BLaER1 (cell line): Measurements from ENCODE around the gene NT5C2.
"Not testable (repeated sequence)": the region's sequence is repeated elsewhere in the genome, so short reads cannot be mapped to it uniquely, and the experiment has no call there.

Experiments
- H3K27ac ChIP-seq: shearing (Covaris generic); formaldehyde crosslinking; 2 replicates; pipeline ENCODE4 v1.8.1; 2022
- H3K27me3 ChIP-seq: shearing (Covaris generic); formaldehyde crosslinking; 2 replicates; pipeline ENCODE4 v1.8.1; 2022
- H3K36me3 ChIP-seq: shearing (Covaris generic); formaldehyde crosslinking; 2 replicates; pipeline ENCODE4 v1.8.1; 2022
- H3K4me1 ChIP-seq: shearing (Covaris generic); formaldehyde crosslinking; 2 replicates; pipeline ENCODE4 v1.8.1; 2022
- H3K4me2 ChIP-seq: shearing (Covaris generic); formaldehyde crosslinking; 2 replicates; pipeline ENCODE4 v1.8.1; 2022
- H3K4me3 ChIP-seq: shearing (Covaris generic); formaldehyde crosslinking; 2 replicates; pipeline ENCODE4 v1.8.1; 2022
- H3K9ac ChIP-seq: shearing (Covaris generic); formaldehyde crosslinking; 2 replicates; pipeline ENCODE4 v1.8.1; 2022
- H3K9me3 ChIP-seq: shearing (Covaris generic); formaldehyde crosslinking; 2 replicates; pipeline ENCODE4 v1.8.1; 2022
- H4K20me1 ChIP-seq: shearing (Covaris generic); formaldehyde crosslinking; 2 replicates; pipeline ENCODE4 v1.8.1; 2022
- Cebpa-rat ChIP-seq: shearing (Covaris generic); IDR thresholded peaks from 2 replicates; pipeline ENCODE4 v1.8.1; 2022

NT5C2 gene

DNA sequence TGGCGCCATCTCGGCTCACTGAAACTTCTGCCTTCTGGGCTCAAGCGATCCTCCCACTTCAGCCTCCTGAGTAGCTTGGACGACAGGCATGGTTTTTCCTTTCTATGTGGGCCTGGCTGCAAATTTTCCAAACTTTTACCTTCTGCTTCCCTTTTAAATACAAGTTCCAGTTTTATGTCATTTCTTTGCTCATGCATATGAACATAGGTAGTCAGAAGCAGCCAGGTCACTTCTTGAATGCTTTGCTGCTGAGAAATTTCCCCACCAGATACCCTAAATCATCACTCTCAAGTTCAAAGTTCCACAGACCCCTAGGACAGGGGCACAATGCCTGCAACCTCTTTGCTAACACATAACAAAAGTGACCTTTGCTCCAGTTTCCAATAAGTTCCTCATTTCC, 31.1 kb upstream of the NT5C2 start:
- no peaks in the 10 kb centered on the region for H3K27me3 ChIP-seq
- no peaks in the 10 kb centered on the region for H3K4me1 ChIP-seq
- H3K9me3 ChIP-seq: peaks cover 31% of the 10 kb centered on the region
- no peak overlapping the region for H3K4me3 ChIP-seq
- H3K36me3 ChIP-seq: no peaks in the 10 kb centered on the region
- H4K20me1 ChIP-seq: no peaks in the 10 kb centered on the region
- H3K9ac ChIP-seq: no peak overlapping the region
- H3K4me2 ChIP-seq: no peak overlapping the region
- no peak overlapping the region for H3K27ac ChIP-seq
- TF ChIP-seq Cebpa-rat: no peak

DNA sequence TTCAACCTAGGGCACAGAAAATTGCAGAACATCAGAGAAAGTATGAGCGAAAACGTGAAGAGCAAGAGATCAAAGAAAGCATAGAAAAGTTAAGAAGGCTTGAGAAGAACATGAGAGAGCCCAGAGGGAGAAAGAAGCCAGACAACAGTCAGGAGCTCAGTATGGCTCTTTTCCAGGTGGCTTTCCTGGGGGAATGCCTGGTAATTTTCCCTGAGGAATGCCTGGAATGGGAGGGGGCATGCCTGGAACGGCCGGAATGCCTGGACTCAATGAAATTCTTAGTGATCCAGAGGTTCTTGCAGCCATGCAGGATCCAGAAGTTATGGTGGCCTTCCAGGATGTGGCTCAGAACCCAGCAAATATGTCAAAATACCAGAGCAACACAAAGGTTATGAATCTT, 23.3 kb upstream of the NT5C2 start:
- not testable (repeated sequence) for H3K36me3 ChIP-seq, H3K4me3 ChIP-seq, H3K27ac ChIP-seq, H3K4me2 ChIP-seq, H3K4me1 ChIP-seq, H3K27me3 ChIP-seq, H4K20me1 ChIP-seq, H3K9ac ChIP-seq
- peaks cover 15% of the 10 kb centered on the region for H3K9me3 ChIP-seq

DNA sequence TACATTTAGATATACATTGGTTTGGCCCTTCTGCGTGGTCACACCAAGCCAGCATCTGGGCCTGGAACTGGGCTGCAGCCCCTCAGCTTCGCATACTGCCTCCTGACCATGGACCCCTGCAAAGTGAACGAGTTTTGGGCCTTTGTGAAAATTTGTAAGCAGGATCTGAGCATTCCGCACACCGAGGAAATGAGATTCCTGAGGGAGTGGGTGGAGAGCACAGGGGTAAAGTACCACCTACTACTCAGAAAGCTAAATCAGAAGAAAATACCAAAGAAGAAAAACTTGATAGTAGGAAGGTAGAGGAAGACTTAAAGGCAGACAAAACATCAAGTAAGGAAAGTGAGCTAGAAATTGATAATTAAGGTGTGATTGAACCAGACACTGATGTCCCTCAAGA, 22.5 kb upstream of the NT5C2 start:
- no peaks in the 10 kb centered on the region for H4K20me1 ChIP-seq
- H3K27me3 ChIP-seq: no peaks in the 10 kb centered on the region
- no peak overlapping the region for H3K9ac ChIP-seq
- no peaks in the 10 kb centered on the region for H3K36me3 ChIP-seq
- peaks cover 23% of the 10 kb centered on the region for H3K9me3 ChIP-seq
- TF ChIP-seq Cebpa-rat: no peak
- no peak overlapping the region for H3K4me2 ChIP-seq
- H3K4me3 ChIP-seq: no peak overlapping the region
- no peak overlapping the region for H3K27ac ChIP-seq
- H3K4me1 ChIP-seq: no peaks in the 10 kb centered on the region

DNA sequence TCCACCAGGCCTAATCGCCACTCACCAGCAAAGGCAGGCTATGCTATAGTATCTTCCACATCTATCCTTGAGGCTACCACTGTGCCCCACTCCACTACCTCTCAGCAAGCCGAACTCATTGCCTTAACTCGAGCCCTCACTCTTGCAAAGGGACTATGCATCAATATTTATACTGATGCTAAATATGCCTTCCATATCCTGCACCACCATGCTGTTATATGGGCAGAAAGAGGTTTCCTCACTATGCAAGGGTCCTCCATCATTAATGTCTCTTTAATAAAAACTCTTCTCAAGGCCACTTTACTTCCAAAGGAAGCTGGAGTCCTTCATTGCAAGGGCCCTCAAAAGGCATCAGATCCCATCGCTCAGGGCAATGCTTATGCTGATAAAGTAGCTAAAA, 17.2 kb upstream of the NT5C2 start:
- not testable (repeated sequence) for H4K20me1 ChIP-seq, H3K27ac ChIP-seq, H3K4me2 ChIP-seq, H3K4me1 ChIP-seq, H3K9ac ChIP-seq, H3K27me3 ChIP-seq, H3K4me3 ChIP-seq, H3K36me3 ChIP-seq
- H3K9me3 ChIP-seq: peaks cover 60% of the 10 kb centered on the region

DNA sequence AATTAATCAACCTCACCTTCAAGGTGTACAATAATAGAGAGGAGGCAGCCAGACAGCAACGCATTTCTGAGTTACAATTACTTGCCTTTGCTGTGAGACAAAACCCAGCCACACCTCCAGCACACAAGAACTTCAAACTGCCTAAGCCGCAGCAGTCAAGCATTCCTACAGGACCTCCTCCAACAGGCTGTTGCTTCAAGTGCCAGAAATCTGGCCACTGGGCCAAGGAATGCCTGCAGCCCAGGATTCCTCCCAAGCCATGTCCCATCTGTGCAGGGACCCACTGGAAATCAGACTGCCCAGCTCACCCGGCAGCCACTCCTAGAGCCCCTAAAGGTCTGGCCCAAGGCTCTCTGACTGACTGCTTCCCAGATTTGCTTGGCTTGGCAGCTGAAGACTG, 14.6 kb upstream of the NT5C2 start:
- H3K4me1 ChIP-seq, H3K4me2 ChIP-seq, H3K27me3 ChIP-seq, H4K20me1 ChIP-seq, H3K4me3 ChIP-seq, H3K9ac ChIP-seq, H3K27ac ChIP-seq, H3K36me3 ChIP-seq: not testable (repeated sequence)
- peaks cover 55% of the 10 kb centered on the region for H3K9me3 ChIP-seq

DNA sequence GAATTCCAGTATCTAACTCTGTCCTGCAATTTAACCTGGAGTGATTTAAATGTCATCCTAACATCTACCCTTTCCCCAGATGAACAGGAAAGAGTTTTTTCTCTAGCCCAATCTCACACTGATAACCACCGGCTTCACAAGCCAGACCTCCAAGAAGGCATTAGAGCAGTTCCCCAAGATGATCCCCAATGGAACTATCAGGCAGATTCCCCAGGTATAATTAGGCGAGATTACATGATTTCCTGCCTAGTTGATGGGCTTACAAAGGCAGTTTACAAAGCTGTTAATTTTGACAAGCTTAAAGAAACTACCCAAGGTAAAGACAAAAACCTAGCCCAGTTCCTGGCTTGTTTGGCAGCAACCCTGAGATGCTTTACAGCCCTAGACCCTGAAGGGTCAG, 14.1 kb upstream of the NT5C2 start:
- no peak for TF ChIP-seq Cebpa-rat
- Histone ChIP-seq H3K4me2 (no peak overlapping the region), H3K27ac (no peak overlapping the region), H4K20me1 (no peaks in the 10 kb centered on the region), H3K9me3 (peaks cover 52% of the 10 kb centered on the region), H3K9ac (no peak overlapping the region), H3K4me1 (no peaks in the 10 kb centered on the region), H3K27me3 (no peaks in the 10 kb centered on the region), H3K4me3 (no peak overlapping the region), H3K36me3 (no peaks in the 10 kb centered on the region)

DNA sequence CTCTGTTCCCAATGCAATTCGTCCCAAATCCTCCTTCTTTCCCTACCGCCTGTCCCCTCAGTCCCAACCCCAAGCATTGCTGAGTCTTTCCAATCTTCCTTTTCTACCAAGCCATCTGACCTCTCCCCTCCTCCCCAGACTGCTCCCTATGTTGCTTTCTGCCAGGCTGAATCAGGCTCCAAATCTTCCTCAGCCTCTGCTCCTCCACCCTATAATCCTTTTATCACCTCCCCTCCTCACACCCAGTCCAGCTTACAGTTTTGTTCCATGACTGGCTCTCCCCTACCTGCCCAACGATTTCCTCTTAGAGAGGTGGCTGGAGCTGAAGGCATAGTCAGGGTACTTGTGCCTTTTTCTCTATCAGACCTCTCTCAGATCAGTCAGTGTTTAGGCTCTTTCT, 13.6 kb upstream of the NT5C2 start:
- not testable (repeated sequence) for H3K4me3 ChIP-seq, H3K27me3 ChIP-seq, H4K20me1 ChIP-seq, H3K27ac ChIP-seq, H3K9ac ChIP-seq, H3K4me2 ChIP-seq, H3K4me1 ChIP-seq, H3K36me3 ChIP-seq
- peaks cover 48% of the 10 kb centered on the region for H3K9me3 ChIP-seq

DNA sequence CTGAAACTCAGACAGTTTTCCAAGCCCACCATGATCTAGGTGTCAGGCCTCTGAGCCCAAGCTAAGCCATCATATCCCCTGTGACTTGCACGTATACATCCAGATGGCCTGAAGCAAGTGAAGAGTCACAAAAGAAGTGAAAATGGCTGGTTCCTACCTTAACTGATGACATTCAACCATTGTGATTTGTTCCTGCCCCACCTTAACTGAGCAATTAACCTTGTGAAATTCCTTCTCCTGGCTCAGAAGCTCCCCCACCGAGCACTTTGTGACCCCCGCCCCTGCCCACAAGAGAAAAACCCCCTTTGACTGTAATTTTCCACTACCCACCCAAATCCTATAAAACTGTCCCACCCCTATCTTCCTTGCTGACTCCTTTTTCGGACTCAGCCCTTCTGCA, 12.3 kb upstream of the NT5C2 start:
- H3K27ac ChIP-seq, H3K27me3 ChIP-seq, H3K4me3 ChIP-seq, H3K4me2 ChIP-seq, H3K9ac ChIP-seq, H3K36me3 ChIP-seq, H3K4me1 ChIP-seq, H4K20me1 ChIP-seq: not testable (repeated sequence)
- peaks cover 35% of the 10 kb centered on the region for H3K9me3 ChIP-seq

DNA sequence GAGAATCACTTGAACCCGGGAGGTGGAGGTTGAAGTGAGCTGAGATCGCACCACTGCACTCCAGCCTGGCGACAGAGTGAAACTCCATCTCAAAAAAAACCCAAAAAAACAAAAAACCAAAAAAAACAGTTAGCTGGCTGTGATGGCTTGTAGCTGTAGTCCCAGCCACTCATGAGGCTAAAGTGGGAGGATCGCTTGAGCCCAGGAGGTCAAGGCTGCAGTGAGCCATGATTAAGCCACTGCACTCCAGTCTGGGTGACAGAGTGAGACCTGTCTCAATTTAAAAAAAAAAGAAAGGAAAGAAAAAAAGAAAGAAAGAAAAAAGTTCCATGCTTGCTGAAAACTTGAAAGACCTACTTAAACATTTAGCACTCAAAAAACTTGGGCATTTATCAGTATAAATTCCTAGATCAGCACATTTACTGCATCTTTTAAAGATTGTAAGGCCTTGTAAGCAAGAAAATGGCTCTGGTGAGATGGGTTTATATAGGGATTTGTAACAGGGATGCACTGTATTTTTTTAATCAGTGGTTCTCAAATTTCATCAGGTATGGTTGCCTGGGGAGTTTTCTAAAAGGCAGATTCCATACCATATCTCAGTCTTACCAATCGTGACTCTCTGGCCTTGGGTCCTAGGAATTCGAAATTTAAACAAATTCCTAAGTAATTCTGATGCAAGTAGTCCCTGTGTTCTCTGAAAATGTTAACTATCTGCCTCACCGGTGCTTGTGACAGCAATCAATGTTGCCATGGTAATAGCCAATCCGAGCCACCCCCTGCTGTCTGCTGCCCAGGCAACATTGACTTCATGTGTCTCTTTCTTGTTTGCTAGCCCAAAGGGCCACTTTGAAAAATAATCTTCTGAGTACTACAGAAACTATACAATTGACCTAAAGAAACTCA, 11.5 kb upstream of the NT5C2 start:
- H3K27ac ChIP-seq: no peak overlapping the region
- no peaks in the 10 kb centered on the region for H4K20me1 ChIP-seq
- H3K4me1 ChIP-seq: no peaks in the 10 kb centered on the region
- H3K9me3 ChIP-seq: peaks cover 27% of the 10 kb centered on the region
- H3K9ac ChIP-seq: no peak overlapping the region
- no peaks in the 10 kb centered on the region for H3K36me3 ChIP-seq
- TF ChIP-seq Cebpa-rat: no peak
- H3K4me2 ChIP-seq: no peak overlapping the region
- H3K27me3 ChIP-seq: no peaks in the 10 kb centered on the region
- H3K4me3 ChIP-seq: no peak overlapping the region

DNA sequence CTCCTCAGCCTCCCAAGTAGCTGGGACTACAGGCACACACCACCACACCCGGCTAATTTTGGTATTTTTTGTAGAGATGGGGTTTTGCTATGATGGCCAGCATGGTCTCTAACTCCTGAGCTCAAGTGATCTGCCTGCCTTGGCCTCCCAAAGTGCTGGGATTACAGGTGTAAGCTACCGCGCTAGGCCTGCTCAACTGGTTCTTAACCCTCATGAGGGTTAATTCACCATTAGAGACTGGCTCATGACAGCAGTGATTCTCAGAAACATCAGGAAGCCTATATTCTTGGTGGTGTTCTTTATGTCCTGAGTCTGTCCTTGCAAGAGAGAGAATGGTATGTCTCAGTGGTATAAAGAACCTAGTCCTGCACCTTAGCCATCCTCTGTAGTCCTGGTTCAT, 10.4 kb upstream of the NT5C2 start:
- Histone ChIP-seq H3K4me3 (no peak overlapping the region), H3K9ac (no peak overlapping the region), H3K27me3 (no peaks in the 10 kb centered on the region), H3K27ac (no peak overlapping the region), H4K20me1 (no peaks in the 10 kb centered on the region), H3K9me3 (peaks cover 16% of the 10 kb centered on the region), H3K36me3 (no peaks in the 10 kb centered on the region), H3K4me1 (no peaks in the 10 kb centered on the region), H3K4me2 (no peak overlapping the region)
- no peak for TF ChIP-seq Cebpa-rat

DNA sequence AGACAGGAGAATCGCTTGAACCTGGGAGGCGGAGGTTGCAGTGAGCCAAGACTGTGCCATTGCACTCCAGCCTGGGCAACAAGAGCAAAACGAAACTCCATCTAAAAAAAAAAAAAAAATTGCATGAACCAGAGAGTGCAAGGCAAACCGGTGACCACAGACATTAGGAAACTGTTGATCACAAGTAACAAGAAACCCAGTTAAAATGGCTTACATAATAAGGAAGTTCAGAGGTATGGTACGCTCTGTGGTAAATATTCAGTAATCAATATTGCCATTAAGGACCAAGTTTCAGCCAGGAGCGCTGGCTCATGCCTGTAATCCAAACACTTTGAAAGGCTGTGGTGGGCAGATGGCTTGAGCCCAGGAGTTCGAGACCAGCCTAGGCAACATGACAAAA, 9.2 kb upstream of the NT5C2 start:
- Histone ChIP-seq H3K36me3 (no peaks in the 10 kb centered on the region), H3K27me3 (no peaks in the 10 kb centered on the region), H3K4me1 (peaks cover 11% of the 10 kb centered on the region), H3K9me3 (0 out of 2 replicates have a peak, but pooled peaks cover 7% of the 10 kb centered on the region), H4K20me1 (no peaks in the 10 kb centered on the region), H3K9ac (no peak overlapping the region), H3K4me2 (no peak overlapping the region), H3K27ac (no peak overlapping the region), H3K4me3 (no peak overlapping the region)
- no peak for TF ChIP-seq Cebpa-rat
